OCI-LY1 (cell line): ENCODE data around the gene HDAC10.

ENCODE experiments used
- H2AFZ ChIP-seq: fragments of 200-600 bp; sonication (generic), shearing (Covaris generic); 2 replicates; pipeline ENCODE4 v1.6.0; 2014; ENCODE audit warnings: antibody characterized with exemption, mild to moderate bottlenecking, low read length
- H3F3A ChIP-seq: fragments of 200-600 bp; sonication (generic), shearing (Covaris generic); 2 replicates; pipeline ENCODE4 v1.6.0; 2014; ENCODE audit warnings: mild to moderate bottlenecking, antibody characterized with exemption, low read length, moderate library complexity; ENCODE audit not compliant: insufficient read depth
- H3K27ac ChIP-seq: fragments of 200-600 bp; sonication (generic); 2 replicates; pipeline ENCODE4 v1.5.1; 2014; ENCODE audit warnings: low read length, mixed run types, mild to moderate bottlenecking, low read depth; ENCODE audit not compliant: poor library complexity, severe bottlenecking
- H3K27me3 ChIP-seq: fragments of 200-600 bp; sonication (generic); 2 replicates; pipeline ENCODE4 v1.6.0; 2014; ENCODE audit warnings: antibody characterized with exemption, mild to moderate bottlenecking, low read length, moderate library complexity; ENCODE audit not compliant: insufficient read depth
- H3K36me3 ChIP-seq: fragments of 200-600 bp; sonication (generic); 2 replicates; pipeline ENCODE4 v1.6.1; 2014; ENCODE audit warnings: mild to moderate bottlenecking, antibody characterized with exemption, low read length, moderate library complexity, mixed read lengths; ENCODE audit not compliant: insufficient read depth
- H3K4me1 ChIP-seq: fragments of 200-600 bp; sonication (generic); 2 replicates; pipeline ENCODE4 v1.5.1; 2014; ENCODE audit warnings: mild to moderate bottlenecking, low read length, moderate library complexity; ENCODE audit not compliant: insufficient read depth, severe bottlenecking
- H3K4me2 ChIP-seq: fragments of 200-600 bp; sonication (generic), shearing (Covaris generic); 2 replicates; pipeline ENCODE4 v1.6.1; 2014; ENCODE audit warnings: low read length
- H3K4me3 ChIP-seq: fragments of 200-600 bp; sonication (generic); 2 replicates; pipeline ENCODE4 v1.5.1; 2014; ENCODE audit warnings: low read length, low read depth, mild to moderate bottlenecking, mixed read lengths; ENCODE audit not compliant: poor library complexity, severe bottlenecking
- H3K79me2 ChIP-seq: fragments of 200-600 bp; shearing (Covaris generic); 2 replicates; pipeline ENCODE4 v1.6.1; 2016; ENCODE audit warnings: mixed run types, low read length, mixed read lengths; ENCODE audit not compliant: insufficient read depth
- H3K9ac ChIP-seq: fragments of 200-600 bp; sonication (generic), shearing (Covaris generic); 2 replicates; pipeline ENCODE4 v1.6.1; 2014; ENCODE audit warnings: mild to moderate bottlenecking, low read length, mixed read lengths
- H3K9me2 ChIP-seq: fragments of 200-600 bp; sonication (generic), shearing (Covaris generic); 2 replicates; pipeline ENCODE4 v1.6.1; 2014; ENCODE audit warnings: low read depth, mild to moderate bottlenecking, low read length, mixed read lengths
- H3K9me3 ChIP-seq: fragments of 200-600 bp; shearing (Covaris generic); 2 replicates; pipeline ENCODE4 v1.6.1; 2014; ENCODE audit warnings: low read length, mixed read lengths
- H4K20me1 ChIP-seq: fragments of 200-600 bp; sonication (generic), shearing (Covaris generic); 2 replicates; pipeline ENCODE4 v1.6.0; 2016; ENCODE audit warnings: mild to moderate bottlenecking, low read length; ENCODE audit not compliant: insufficient read depth
- EZH2 ChIP-seq: fragments of 200-600 bp; sonication (generic), shearing (Covaris generic); IDR thresholded peaks from 2 replicates; pipeline ENCODE4 v1.8.0; 2017; ENCODE audit warnings: borderline replicate concordance, mixed run types, mild to moderate bottlenecking, antibody characterized with exemption, low read length, moderate library complexity, mixed read lengths
- TF ChIP-seq, protein P1 (sequence below): fragments of 200-600 bp; sonication (generic), shearing (Covaris generic); IDR thresholded peaks from 2 replicates; pipeline ENCODE4 v1.5.1; 2017; ENCODE audit warnings: mild to moderate bottlenecking, antibody characterized with exemption, low read length, moderate library complexity, mixed read lengths

The HDAC10 gene

GRCh38 chr22:50286275-50286674 lies 35.2 kb upstream of the HDAC10 start:
- no peaks in the 10 kb centered on the region for H4K20me1 ChIP-seq
- H3K4me2 ChIP-seq, result no peak overlapping the region
- no peaks in the 10 kb centered on the region for H3K9me2 ChIP-seq
- peaks cover 22% of the 10 kb centered on the region for H3K27me3 ChIP-seq
- no peak overlapping the region for H3K27ac ChIP-seq
- H2AFZ ChIP-seq, result no peak overlapping the region
- H3K9ac ChIP-seq, result no peak overlapping the region
- H3F3A ChIP-seq, result no peaks in the 10 kb centered on the region
- no peaks in the 10 kb centered on the region for H3K4me1 ChIP-seq
- no peaks in the 10 kb centered on the region for H3K79me2 ChIP-seq
- no peak overlapping the region for H3K4me3 ChIP-seq
- no peaks in the 10 kb centered on the region for H3K9me3 ChIP-seq
- no peaks in the 10 kb centered on the region for H3K36me3 ChIP-seq
- TF ChIP-seq, protein P1, sequence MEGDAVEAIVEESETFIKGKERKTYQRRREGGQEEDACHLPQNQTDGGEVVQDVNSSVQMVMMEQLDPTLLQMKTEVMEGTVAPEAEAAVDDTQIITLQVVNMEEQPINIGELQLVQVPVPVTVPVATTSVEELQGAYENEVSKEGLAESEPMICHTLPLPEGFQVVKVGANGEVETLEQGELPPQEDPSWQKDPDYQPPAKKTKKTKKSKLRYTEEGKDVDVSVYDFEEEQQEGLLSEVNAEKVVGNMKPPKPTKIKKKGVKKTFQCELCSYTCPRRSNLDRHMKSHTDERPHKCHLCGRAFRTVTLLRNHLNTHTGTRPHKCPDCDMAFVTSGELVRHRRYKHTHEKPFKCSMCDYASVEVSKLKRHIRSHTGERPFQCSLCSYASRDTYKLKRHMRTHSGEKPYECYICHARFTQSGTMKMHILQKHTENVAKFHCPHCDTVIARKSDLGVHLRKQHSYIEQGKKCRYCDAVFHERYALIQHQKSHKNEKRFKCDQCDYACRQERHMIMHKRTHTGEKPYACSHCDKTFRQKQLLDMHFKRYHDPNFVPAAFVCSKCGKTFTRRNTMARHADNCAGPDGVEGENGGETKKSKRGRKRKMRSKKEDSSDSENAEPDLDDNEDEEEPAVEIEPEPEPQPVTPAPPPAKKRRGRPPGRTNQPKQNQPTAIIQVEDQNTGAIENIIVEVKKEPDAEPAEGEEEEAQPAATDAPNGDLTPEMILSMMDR, result no peak
- TF ChIP-seq EZH2, result no peak

- no peak overlapping the region for H3K9ac ChIP-seq
- TF ChIP-seq, protein P1, result no peak
- no peak for TF ChIP-seq EZH2
- no peak overlapping the region for H3K4me3 ChIP-seq
- no peak overlapping the region for H2AFZ ChIP-seq
- H3K27ac ChIP-seq, result no peak overlapping the region
- no peaks in the 10 kb centered on the region for H3K4me1 ChIP-seq
- H3K79me2 ChIP-seq, result no peaks in the 10 kb centered on the region
- no peak overlapping the region for H3K4me2 ChIP-seq
- no peaks in the 10 kb centered on the region for H3F3A ChIP-seq
- H3K9me2 ChIP-seq, result no peaks in the 10 kb centered on the region
- H3K27me3 ChIP-seq, result peaks cover 20% of the 10 kb centered on the region
- H3K9me3 ChIP-seq, result no peaks in the 10 kb centered on the region
- no peaks in the 10 kb centered on the region for H4K20me1 ChIP-seq
- H3K36me3 ChIP-seq, result no peaks in the 10 kb centered on the region
Observed at GRCh38 chr22:50285568-50286229, 34.6 kb upstream of the HDAC10 start.

- H4K20me1 ChIP-seq, result no peaks in the 10 kb centered on the region
- no peak for TF ChIP-seq EZH2
- TF ChIP-seq, protein P1, result no peak
- H3K36me3 ChIP-seq, result no peaks in the 10 kb centered on the region
- H3K27ac ChIP-seq, result no peak overlapping the region
- no peak overlapping the region for H2AFZ ChIP-seq
- no peaks in the 10 kb centered on the region for H3F3A ChIP-seq
- H3K4me1 ChIP-seq, result no peaks in the 10 kb centered on the region
- no peak overlapping the region for H3K4me2 ChIP-seq
- no peaks in the 10 kb centered on the region for H3K9me2 ChIP-seq
- no peaks in the 10 kb centered on the region for H3K9me3 ChIP-seq
- no peak overlapping the region for H3K9ac ChIP-seq
- no peak overlapping the region for H3K4me3 ChIP-seq
- H3K79me2 ChIP-seq, result no peaks in the 10 kb centered on the region
- peaks cover 17% of the 10 kb centered on the region for H3K27me3 ChIP-seq
Observed at GRCh38 chr22:50284479-50284878, 33.4 kb upstream of the HDAC10 start.
